Measurements from ENCODE around the gene PRR3. TPM values are rescaled to one million over a fixed set of nuclear protein-coding genes. Genes with fewer than 3 reads are reported as not detected.

The PRR3 gene
- total and polyA plus RNA-seq, 9 of the 15 experiments (the other 6 are each of a cell fraction or from before 2014, with no cell fraction given) = 23.5 to 59.6 (median 28.8) TPM

GRCh38 chr6:30544666-30545272 lies 12.3 kb upstream of the PRR3 start (continued):
- TF ChIP-seq IRF2 (CRISPR knock-in tag; IDR thresholded peaks at IDR 0.05) (no peak), KLF16 (IDR thresholded peaks at IDR 0.05) (no peak), POU5F1 (IDR thresholded peaks at IDR 0.05; ENCODE audit: borderline replicate concordance, low read depth, low read length, partially characterized antibody) (no peak)

GRCh38 chr6:30547454-30547853 lies 9.6 kb upstream of the PRR3 start:
- CTCF ChIA-PET (ENCODE audit: low intra/inter-chr PET ratio) = interaction anchor here (5.4 kb wide), 1 partner anchor 64 kb away, joined by 63 read pairs; no protein-coding TSS in a partner anchor

More at GRCh38 chr6:30547454-30547853, 9.6 kb upstream of the PRR3 start:
- no TSS peak for BruUV-seq (replicated peaks)
- in situ Hi-C loops (cut with MboI) (no loop called here), intact Hi-C loops (cut with micrococcal nuclease) (no loop called here)
- POLR2A ChIA-PET = interaction anchor here (0.8 to 2.0 kb wide), 5 partner anchors 10 to 310 kb away, joined by 3 to 8 read pairs (median 4); no protein-coding TSS in a partner anchor
- Histone ChIP-seq H3K4me2 (ENCODE audit: insufficient read depth, low read length) (no peak overlapping the region), H3K9ac (ENCODE audit: insufficient read depth in 1 of 2, low read depth in 2 of 2, low read length in 2 of 2) (no peak overlapping the region), H3K27me3 (ENCODE audit: control insufficient read depth in 2 of 2, insufficient read depth in 2 of 2, low read length in 2 of 2) (no peaks in the 10 kb centered on the region), H2AFZ (ENCODE audit: low read depth, low read length) (no peak overlapping the region), H3K9me1 (ENCODE audit: control insufficient read depth, insufficient read depth, low read length) (no peaks in the 10 kb centered on the region), H3K4me1 (replicated peaks in 1 of 2; ENCODE audit: control insufficient read depth in 2 of 2, insufficient read depth in 2 of 2, low read length in 2 of 2) (peaks cover 0 to 3% of the 10 kb centered on the region in 2 experiments; a peak in 1 of 5 replicates), H3K4me3 (no peak overlapping the region), H4K20me1 (replicated peaks; ENCODE audit: control insufficient read depth, insufficient read depth, low read length) (no peaks in the 10 kb centered on the region), H3K79me2 (ENCODE audit: control insufficient read depth, insufficient read depth, low read length) (no peaks in the 10 kb centered on the region), H3K27ac (ENCODE audit: extremely low read depth, low read depth, low read length) (no peak overlapping the region), H3K9me3 (replicated peaks; ENCODE audit: control insufficient read depth, insufficient read depth, low read depth, low read length) (no peaks in the 10 kb centered on the region), H3K36me3 (ENCODE audit: control insufficient read depth, insufficient read depth, low read length) (peaks cover 76% of the 10 kb centered on the region)
- ATAC-seq = no peak
- TF ChIP-seq ZNF224 (CRISPR knock-in tag; IDR thresholded peaks at IDR 0.05) = 0 out of 2 replicates have a peak, but pooled peaks have one; percentile 5
- TF ChIP-seq ATF6 (CRISPR knock-in tag; IDR thresholded peaks at IDR 0.05) = no peak
- TF ChIP-seq POLR2AphosphoS5 (IDR thresholded peaks at IDR 0.05; ENCODE audit: control insufficient read depth, insufficient read depth, low read depth, low read length) = no peak
- no peak for DNase-seq (ENCODE audit: extremely low read depth in 1 of 4, low spot score in 3 of 4)
- no peak for FAIRE-seq
- WGBS (ENCODE audit: insufficient coverage, low coverage, missing lambda C conversion rate) = 86% methylated on average over 6 of the region's 6 CpGs
